VCaP (cell line): ENCODE data around the gene CACNG7.

ENCODE experiments used
- H3K27ac ChIP-seq: fragments of 450-650 bp; 2 replicates; pipeline ENCODE4 v1.5.1; 2017
- TF ChIP-seq, protein P1 (sequence below): fragments of 450-650 bp; conservative IDR thresholded peaks from 2 replicates; pipeline ENCODE4 v1.5.1; 2017; ENCODE audit warnings: mild to moderate bottlenecking, moderate library complexity

Gene CACNG7

DNA sequence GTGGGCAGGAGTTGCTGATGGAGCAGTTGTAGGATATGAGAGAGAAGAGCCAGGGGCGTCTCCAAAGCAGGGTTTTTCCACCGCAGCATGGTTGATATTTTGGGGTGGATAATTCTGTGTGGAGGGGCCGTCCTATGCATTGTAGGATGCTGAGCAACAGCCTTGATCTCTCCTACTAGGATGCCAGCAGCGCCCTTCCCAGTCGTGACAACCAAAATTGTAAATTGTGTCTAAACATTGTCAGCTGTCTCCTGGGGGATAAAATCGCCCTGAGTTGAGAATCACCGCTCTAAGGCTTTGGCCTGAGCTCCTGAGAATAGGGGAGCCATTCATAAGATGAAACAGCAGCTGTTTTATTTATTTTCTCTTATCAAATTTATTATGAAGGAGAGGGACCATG is 57.9 kb downstream of the CACNG7 start:
- TF ChIP-seq, protein P1, sequence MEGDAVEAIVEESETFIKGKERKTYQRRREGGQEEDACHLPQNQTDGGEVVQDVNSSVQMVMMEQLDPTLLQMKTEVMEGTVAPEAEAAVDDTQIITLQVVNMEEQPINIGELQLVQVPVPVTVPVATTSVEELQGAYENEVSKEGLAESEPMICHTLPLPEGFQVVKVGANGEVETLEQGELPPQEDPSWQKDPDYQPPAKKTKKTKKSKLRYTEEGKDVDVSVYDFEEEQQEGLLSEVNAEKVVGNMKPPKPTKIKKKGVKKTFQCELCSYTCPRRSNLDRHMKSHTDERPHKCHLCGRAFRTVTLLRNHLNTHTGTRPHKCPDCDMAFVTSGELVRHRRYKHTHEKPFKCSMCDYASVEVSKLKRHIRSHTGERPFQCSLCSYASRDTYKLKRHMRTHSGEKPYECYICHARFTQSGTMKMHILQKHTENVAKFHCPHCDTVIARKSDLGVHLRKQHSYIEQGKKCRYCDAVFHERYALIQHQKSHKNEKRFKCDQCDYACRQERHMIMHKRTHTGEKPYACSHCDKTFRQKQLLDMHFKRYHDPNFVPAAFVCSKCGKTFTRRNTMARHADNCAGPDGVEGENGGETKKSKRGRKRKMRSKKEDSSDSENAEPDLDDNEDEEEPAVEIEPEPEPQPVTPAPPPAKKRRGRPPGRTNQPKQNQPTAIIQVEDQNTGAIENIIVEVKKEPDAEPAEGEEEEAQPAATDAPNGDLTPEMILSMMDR = no peak
- H3K27ac ChIP-seq = no peak overlapping the region

DNA sequence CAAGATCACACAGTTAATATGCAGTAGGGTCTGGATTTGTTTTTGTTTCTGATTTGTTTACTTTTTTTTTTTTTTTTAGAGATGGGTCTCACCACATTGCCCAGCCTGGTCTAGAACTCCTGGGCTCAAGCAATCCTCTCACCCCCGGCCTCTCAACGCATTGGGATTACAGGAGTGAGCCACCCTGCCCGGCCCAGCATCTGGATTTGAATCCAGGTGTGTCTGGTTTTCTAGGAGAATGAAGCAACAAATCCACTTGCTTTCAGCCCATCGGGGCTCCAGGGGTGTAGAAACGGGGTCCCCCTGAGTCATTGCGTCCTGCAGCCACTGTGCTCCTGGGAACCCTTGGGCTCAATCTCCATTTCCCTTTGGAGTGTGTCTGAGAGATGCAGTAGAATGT is 60.3 kb downstream of the CACNG7 start:
- TF ChIP-seq, protein P1 = no peak
- H3K27ac ChIP-seq = no peak overlapping the region

DNA sequence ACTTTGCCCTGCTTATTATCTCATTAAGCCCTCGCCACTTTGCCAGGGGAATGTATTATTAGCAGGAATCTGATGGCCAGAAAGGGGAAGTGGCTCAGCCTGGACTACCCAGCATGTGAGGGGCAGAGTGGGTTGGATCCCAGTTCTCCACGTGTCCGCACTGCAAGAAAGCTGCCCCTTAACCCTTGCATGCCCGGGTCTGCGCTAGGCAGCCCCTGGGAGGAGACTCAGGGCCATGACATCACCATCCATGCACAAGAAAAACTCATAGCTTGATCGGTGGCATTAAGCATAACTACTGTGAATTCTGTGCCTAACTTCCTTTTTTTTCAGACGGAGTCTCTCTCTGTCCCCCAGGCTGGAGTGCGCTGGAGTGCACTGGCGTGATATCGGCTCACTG is 62.6 kb downstream of the CACNG7 start:
- TF ChIP-seq, protein P1 = no peak
- H3K27ac ChIP-seq = no peak overlapping the region

DNA sequence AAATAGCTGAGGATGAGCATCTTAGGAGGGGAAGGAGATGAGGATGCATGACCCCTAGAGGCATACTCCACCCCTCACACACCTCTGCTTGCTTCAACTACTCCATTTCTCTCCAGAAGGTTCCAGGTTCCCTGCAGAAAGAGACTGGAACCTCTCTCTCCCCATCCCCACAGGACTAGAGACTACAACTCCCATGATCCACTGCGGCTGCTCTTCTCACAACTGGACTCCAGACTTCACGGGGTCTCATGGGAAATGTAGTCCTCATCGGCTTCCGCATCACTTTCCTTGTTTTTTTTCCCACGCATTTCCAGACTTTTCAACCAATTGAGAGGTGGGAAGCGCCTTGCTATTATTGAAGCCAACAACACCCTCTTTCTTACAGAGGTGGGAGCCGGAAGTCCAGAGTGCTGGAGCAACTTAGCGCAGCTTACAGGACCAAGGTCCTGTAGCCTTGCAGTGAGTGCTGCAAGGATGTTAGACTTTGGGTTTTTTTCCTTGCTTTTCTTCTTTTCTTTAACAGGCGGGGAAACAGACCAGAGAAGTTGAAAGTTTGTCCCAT is 68.4 kb downstream of the CACNG7 start:
- TF ChIP-seq, protein P1 = no peak
- no peak overlapping the region for H3K27ac ChIP-seq

DNA sequence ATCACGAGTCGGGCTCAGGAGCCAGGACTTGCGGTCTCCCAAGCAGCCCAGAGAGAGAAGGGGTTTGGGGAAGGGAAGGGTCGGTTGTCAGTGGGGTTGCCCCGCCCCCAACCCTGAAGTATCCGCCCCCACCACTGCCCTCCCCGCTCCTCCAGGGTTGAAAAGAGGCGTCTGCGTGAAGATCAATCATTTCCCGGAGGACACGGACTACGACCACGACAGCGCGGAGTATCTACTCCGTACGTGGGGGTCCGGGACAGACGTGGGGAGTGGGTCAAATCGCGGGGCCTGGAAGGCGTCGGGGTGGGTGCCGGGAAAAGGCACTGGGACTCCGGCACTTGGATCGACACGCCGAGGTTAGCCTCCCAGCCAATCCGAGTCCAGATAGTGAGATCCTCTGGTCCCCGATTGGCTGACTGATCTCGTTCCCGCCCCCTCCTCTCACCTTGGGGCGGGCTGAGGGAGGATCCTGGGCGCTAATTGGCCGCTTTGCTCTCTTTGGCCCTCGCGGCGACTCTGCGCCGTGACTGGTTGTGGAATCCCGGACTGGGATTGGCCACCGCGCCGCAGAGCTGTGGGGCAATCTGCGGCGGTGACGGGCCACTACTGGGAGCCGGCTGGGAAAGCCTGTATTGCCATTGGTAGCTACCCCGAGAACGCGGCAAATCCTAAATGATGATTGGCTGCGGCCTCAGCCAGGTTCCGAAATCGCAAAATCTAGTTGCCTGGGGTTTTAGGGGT is 69.1 kb downstream of the CACNG7 start:
- no peak overlapping the region for H3K27ac ChIP-seq
- TF ChIP-seq, protein P1 = no peak

DNA sequence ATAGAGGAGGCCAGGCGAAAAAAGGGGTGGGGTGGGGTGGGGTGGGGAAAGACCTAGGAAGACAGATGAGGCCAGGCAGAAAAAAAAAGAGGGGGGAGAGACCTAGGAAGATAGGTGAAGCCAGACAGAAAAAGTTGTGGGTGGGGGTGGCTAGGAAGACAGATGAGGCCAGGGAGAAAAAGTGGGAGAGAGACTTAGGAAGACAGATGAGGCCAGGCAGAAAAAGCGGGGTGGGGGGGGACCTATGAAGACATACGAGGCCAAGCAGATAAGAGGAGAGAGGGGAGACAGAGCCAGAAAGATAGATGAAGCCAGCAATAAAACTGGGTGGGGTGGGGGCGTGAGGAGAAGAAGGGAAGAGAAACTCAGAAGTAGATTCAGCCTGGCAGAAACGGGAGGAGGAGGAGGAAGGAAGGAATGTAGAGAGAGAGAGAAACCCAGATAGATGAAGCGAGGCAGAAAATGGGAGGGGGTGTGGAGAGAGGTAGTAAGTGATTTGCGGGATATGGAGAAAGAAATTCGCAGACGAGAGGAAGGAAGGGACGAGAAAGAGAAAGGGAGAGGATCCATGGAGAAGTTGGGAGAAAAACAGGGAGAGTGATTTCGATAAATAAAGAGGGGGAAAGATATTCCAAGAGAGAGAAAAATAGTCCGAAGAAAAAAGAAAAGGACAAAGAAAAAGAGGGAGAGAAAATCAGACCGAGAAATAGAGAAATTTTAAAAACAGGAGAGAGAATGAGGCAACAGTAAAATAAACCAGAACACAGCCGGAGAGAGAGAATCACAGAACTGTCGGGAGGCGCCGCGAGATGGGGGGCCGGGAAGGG is 70.1 kb downstream of the CACNG7 start:
- H3K27ac ChIP-seq = peak overlapping the region; percentile 78
- TF ChIP-seq, protein P1 = no peak
